Measurements from ENCODE around the gene CAMK2B.

GRCh38 chr7:44323381-44324203, 1.8 kb downstream of the CAMK2B start:
- TF ChIP-seq CTCF (IDR thresholded peaks at IDR 0.05), result no peak
- TF ChIP-seq EP300 (IDR thresholded peaks at IDR 0.05), result no peak
- TF ChIP-seq POLR2A (IDR thresholded peaks at IDR 0.05), result no peak

Data from sigmoid colon (tissue), 4 donors.